Fibroblast of skin of left biceps (primary cell): ENCODE results near the gene MSH3.
"Not testable (repeated sequence)": the region's sequence is repeated elsewhere in the genome, so short reads cannot be mapped to it uniquely, and the experiment has no call there.

Source experiments
- DNase-seq, 2 experiments: peaks; one replicate each; pipeline ENCODE4 v3.0.0-alpha.2; 2013; ENCODE audit warnings: low read depth in 2 of 2

The MSH3 gene

DNA sequence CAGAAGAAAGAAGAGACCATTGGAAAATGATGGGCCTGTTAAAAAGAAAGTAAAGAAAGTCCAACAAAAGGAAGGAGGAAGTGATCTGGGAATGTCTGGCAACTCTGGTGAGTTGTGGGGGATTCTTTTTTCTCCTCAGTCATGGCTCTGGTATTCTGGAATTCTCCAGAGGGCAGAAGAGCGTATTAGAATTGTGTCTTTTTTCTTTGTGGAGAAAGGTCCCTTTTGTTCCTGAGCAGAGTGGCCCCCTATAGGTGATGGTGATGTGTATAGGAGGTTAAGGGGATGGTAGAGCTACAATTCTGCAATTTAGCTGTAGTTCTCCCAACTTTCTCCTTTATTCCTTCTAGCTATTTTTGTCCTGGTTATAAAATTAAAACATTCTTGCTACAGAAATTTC is 2.0 kb downstream of the MSH3 start:
- DNase-seq: peak in 1 of 2 experiments; percentile 5

DNA sequence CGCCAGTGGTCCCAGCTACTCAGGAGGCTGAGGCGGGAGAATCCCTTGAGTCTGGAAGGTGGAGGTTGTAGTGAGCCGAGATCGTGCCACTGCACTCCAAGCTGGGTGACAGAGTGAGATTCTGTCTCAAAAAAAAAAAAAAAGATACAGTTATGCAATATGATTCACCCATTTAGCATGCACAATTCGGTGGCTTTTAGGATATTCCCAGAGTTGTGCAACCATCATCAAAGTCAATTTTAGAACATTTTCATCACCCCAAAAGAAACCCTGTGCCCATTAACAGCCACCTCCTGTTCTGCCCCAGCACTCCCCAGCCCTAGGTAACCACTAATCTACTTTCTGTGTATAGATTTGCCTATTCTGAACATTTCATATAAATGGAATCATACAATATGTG is 4.7 kb downstream of the MSH3 start:
- DNase-seq: peak; percentile 5 to 6

DNA sequence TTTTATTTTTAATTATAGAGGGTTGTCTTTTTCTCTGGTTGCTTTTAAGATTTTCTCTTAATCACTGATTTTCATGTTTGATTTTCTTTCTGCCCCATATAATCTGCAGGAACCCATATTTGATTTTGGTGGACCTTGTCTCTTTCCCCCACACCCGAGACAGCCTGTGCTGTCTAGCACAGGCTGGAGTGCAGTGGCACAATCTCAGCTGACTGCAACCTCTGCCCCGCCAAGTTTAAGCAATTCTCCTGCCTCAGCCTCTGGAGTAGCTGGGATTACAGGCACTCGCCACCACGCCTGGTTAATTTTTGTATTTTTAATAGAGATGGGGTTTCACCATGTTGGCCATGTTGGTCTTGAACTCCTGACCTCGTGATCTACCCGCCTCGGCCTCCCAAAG is 6.2 kb downstream of the MSH3 start:
- DNase-seq: not testable (repeated sequence)

DNA sequence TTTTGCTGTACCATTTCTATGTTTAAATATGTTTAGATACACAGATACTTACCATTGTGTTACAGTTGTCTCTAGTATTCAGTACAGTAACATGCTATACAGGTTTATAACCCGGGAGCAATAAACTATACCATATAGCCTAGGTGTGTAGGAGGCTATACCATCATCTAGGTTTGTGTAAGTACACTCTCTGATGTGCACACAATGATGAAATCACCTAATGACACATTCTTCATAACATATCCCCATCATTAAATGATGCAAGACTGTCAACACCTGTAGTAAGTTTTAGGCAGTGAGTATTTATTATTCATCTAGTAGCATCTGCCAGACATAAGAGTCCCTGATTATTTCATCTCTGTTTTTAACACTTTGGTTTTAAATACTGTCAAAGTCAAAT is 7.7 kb downstream of the MSH3 start:
- DNase-seq: no peak

DNA sequence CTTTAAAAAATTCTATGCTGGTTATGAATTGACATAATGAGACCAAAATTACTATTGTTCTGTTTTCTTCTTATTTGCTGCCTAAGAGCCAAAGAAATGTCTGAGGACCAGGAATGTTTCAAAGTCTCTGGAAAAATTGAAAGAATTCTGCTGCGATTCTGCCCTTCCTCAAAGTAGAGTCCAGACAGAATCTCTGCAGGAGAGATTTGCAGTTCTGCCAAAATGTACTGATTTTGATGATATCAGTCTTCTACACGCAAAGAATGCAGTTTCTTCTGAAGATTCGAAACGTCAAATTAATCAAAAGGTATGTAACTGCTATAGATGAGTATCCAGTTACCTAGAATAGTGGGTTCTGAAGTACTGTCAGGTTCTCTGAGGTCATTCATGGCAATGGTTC is 10.6 kb downstream of the MSH3 start:
- no peak for DNase-seq

DNA sequence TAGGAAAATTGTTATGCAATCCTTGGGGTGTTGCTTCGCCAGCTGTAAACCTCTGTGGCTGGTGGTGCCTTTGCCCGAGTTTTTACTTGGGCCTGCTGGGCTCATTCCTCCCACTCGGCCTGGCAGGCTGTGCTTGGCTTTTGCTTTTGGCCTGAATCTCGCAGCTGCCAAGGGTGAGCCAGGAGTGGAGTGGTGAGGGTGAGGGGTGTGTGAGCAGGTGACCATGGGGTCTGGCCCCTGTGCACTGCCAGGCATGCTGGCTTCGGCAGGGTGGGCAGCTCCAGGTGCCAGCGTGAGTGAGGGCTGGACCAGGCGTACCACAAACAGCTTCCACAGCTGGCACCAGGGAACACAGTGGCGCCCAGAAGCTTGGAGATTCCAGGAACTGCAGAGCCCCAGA is 12.9 kb downstream of the MSH3 start:
- no peak for DNase-seq

DNA sequence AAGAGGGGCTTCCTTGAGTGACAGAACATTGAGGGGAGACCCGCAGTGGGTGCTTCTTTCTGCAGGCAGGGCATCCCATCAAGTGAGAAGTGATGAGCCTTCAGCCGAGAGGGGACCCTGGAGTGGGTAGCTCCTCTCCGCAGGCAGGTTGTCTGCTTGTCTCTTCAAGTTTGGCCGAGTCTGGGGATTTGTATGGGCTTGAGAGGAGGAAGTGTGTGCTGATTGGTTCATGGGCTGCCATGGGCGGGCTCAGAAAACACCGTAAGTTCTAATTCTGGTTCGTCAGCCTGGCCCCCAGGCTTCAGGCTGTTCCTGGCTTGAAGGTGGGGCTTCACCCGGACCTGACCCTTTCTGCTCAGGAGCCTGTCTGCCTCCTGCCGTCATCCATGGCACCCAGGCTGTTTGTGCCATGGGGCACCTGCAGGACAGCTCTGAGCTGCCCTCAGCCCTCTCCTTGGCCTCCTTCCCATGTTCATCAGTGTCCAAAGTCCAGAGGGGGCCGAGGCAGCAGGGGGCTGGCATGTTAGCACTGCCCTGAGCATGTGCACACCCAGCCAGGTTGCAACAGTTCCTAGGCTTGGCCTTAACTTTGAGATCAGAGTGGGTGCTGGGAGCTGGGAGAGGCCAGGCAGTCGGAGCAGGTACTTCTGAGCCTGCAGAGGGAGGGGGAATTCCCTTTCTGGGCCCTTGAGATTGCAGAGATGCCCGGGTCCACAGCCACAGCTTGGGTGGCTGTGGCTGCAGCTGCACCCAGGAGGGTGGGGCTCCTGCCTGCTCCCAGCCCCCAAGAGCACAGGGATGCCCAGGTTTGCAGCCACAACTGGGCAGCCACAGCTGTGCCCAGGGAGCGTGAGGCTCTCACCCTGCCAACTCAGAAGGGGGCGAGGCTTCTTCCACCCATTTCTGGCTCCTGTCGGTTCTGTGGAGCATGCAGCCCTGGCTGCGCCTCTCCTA is 13.8 kb downstream of the MSH3 start:
- DNase-seq: no peak

DNA sequence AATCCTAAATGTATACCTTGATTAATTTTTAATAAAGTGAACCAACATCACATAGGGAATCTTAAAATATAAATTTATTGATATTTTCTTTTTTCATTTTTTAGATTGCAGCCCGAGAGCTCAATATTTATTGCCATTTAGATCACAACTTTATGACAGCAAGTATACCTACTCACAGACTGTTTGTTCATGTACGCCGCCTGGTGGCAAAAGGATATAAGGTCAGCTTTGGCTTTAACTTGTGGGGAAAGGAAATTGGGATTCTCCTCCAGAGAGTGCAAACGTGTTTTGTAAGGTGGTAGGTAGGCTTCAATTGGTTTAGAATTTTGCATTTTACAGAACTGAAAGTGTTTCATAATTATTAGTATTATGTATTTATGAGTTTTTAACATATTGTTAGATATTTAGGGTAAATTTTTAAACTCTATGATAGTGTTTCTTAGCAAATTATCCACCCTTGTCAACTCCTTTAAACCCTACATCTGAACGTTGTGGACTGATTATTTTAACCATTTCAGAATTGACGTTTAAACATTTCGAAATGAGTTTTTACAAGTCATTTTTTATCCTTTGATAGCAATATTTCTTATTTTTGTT is 17.8 kb downstream of the MSH3 start:
- peak; percentile 21 to 25 for DNase-seq

DNA sequence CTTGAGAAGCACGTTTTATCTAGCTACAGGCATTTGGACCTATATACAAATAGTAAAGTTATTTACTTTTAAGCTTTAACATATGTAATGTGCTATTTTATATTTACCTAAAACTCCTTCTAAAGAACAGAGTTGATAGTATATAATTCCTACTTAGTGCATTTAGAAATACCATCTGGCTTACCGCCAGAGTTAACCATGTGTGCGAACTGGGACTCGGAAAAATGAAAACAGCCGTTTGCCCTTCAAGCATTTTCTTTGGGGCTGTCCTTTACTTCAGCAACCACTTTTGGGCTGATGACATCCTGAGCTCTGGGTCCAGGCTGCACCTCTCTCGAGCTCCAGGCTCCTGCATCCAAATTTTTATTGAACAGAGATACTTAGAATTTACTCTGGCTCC is 22.3 kb downstream of the MSH3 start:
- DNase-seq: no peak

DNA sequence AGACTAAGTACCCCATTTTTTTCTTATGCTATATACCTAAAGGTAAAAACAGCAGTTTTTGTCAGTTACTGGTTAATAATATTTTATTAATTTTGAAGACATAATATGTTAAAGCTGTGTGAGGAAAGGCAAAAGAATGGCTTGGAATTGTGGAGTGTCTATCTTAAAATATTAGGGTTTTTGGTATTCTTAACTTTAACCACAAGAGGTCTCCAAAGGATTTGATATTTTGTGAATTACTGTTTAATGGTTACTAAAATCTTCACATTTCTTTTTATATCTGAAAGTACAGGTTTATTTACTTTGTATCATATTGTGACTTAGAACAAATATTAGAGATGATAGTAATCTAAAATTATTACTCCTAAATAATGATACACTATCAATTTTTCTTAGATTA is 32.3 kb downstream of the MSH3 start:
- no peak for DNase-seq

DNA sequence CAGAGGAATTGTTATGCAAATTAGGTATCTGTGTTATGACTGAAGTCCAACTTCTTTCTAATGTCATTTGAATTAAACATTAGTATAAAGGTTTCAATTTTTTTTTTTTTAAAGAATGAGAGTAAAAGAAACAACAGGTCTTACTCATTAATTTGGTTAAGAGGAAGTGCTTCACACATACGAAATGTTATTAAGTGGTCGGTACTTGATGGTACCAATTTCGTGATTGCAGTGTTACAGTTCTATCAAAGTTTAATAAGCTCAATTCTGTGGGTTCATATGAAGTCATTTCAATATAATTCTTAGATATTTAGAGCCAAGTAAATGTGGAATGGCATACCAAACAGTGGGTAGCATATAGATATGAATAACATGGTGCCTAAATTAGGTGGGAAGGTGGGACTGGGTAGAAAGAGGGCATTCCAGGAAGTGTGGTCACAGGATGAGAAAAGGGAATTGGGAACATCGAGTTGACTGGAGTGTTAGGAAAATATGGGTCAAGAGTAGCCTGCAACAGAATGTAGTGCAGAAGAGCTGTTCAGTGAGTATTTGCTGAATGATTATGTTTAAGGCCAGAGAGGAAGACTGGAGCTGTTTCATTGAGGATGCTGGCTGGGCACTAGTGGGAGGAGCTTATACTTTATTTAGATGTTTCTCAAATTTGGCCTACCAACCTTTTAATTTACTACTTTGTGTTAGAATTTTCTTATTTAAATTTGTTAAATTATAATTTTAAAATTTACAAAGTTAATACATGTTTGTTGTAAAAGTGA is 34.4 kb downstream of the MSH3 start:
- DNase-seq: no peak

DNA sequence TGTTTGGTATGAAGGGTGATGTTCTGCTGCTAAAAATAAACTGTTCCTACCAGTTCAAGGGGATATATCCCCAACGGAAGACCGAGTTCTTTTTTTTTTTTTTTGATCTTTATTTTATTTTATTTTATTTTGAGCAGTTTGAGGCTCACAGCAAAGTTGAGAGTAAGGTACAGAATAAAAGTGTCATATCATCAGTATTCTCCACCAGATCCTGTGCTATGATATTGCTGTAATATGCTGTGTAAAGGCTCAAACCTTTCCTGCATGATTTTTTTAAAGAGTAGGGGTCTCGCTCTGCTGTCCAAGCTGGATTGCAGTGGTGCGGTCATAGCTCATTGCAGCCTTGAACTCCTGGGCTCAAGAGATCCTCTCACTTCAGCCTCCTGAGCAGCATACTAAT is 35.2 kb downstream of the MSH3 start:
- no peak for DNase-seq

DNA sequence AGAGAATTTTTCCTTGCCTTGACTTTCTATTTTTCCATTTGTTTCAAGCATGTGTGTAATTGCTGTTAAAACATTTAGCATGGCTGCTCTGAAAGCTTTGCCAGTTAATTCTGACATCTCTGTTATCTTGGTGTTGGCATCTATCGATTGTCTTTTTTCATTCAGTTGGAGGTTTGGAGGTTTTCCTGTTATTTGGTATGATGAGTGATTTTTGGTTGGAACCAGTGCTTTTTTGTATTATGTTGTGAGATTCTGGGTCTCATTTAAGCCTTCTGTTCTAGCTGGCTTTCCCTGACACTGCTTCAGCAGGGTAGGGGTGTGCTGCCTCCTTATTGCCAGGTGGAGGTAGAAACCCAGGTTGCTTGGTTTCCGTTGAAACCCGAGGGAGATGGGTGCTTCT is 41.2 kb downstream of the MSH3 start:
- DNase-seq: no peak

DNA sequence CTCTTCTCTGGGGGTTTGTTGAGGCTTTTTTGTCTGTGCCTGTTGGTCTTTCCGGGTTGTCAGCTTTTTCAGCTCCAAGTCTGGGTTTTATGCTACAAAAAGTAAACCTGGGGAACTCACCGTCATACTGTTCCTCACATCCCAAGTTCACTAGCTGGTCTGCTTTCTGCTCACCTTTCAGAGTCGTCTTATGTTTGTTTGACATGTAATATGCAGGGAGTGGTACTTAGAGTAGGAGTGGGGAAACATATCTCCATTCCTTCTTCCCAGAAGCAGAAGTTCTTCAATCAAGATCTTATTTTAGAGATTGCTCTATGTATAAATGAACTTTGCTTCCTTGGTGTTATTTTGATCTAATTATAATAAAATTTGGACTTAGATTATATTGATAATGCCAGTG is 42.0 kb downstream of the MSH3 start:
- no peak for DNase-seq

DNA sequence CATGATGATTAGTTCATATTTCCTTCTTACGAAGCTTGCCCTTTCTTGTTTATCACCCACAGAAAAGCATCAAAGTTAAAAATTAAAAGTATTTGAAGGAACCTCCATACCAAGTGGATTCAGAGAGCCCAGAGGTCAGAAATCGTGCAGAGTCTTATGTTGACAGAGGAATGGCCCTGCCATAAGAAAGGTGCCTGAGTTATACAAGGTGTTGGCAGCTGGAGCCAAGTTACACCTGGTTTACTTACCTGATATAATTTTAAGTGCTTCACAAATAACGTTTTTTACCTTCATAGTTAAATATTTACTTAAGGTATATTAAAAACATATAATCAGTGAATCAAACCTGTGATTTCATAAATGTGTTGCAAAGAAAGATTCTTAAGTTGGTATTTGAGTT is 42.6 kb downstream of the MSH3 start:
- DNase-seq: no peak

DNA sequence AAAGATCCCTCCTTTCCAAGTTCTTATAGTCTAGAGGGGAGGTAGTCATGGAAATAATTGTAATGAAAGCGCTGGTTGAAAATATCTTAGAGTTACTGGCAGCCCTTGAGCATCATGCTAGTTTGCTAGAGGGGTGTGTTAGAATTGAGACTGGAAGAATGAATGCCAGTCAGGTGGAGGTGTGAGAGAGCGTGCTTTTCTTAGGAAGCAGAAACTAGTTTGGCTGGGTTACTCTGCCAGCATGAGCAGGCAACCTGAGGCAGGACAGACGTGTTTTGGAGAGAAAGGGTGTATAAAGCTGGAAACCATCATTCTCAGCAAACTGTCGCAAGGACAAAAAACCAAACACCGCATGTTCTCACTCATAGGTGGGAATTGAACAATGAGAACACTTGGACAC is 43.9 kb downstream of the MSH3 start:
- DNase-seq: no peak

DNA sequence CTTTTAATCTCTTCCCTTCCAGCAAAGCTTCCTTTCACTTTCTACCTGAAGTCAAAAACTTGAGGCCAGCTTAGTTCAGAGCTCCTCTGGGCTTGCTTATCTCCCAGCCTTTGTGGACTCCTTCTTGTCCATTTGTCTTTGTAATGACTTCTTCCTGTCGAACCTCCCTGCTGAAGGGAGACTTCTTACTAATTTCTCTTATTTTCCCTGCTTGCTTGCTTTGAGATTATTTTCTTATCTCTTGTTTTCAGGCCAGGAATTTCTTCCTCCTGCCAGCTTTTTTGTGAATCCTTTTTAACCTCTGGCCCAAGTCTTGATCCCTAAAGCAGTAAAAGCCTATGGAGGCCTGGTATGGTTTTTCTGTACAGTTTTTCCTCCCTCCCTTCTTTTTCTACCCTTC is 47.1 kb downstream of the MSH3 start:
- DNase-seq: no peak

DNA sequence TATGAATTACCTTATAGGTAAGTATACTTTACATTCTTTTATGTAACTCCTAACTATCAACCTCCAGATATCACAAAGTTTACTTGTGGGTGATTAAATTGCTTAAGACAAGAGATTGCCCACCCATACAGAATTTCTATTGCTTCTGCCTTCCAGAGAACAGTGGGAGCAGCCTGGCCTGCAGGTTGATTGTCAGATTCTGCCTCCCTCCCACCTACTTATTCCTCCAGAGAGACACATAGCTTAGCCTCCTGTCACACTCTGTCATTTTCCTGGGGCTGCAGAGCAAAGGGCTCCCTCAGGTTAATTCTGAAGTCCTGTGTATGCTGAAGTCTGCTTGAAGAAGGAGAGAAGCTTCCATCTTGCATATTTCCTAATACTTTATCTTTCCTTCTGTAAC is 48.8 kb downstream of the MSH3 start:
- no peak for DNase-seq

DNA sequence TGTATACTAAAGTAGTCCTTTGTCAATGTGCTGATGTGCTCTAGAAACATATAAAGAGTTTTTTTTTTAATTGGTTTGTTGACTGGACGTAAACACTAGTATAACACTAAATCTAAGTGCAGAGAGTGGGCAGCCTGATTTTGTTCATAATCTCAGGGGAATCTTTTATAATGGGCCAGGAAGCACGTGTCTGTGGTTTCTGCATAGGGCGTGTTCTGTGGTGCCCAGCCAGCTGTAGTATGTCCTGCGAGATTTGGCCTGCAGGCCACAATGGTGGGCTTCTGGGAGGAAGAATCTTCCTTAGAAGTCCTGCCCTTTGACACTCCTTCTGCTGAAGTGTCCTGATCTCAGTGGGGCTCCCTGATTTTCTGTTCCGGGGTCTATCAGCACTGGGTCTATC is 49.3 kb downstream of the MSH3 start:
- DNase-seq: no peak

DNA sequence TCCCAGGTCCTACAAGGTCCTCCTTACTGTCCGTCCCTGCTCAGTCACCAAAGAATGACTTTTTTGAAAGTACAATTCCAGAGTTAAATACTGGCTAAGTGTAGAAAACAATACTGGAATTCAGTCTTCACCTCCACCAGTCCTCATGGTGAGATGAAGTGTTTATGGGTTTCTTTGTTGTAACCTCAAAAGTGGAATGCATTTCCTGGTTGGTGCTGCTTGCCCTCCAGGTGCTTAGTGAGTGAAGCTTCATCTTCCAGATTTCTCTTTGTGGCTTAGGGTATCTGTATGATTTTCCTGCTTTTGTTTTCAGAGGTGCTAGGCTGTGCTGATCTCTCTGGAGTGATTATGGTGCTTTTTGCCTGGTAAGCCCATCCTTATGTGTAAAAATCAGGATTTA is 49.8 kb downstream of the MSH3 start:
- no peak for DNase-seq

DNA sequence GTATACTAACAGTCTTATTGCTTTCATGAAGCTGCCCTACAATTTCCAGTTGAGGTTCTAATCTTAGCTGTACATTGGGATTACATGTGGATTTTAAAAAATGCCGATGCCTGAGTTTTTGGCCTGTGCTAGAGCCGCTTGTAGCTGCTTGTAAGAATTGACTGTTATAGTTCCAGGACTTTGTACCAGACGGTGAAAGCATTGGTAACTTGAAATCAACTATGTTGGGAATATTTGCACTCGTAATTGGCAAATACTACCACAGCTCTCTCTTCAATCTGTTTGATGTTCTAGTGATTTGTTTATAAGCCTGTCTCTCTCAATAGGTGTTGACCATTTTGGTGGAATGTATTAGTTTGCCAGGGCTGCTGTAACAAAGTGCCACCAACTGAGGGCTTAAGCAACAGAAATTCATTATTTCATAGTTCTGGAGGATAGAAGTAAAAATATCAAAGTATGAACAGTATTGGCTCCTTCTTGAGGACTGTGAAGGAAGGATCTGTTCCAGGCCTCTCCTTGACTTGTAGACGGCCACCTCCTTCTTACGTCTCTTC is 50.8 kb downstream of the MSH3 start:
- no peak for DNase-seq

DNA sequence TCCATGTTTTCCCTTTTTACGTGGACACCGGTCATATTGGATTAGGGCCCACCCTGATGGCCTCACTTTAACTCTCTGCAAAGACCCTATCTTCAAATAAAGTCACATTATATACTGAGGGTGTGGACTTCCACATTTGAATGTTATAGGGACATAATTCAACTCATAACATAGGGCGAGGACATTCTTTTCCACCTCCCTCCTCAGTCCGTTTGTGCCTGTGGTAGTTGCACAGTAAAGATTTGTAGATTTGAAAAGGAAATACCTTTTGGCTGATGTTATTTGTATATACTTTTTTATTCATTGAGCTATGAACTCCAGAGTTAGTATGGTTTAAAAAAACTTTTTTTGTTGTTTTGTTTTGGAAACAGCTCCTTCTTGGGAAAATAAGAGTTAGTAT is 51.3 kb downstream of the MSH3 start:
- no peak for DNase-seq
